Lung microvascular endothelial cell (primary cell): ENCODE data around the gene KCNE2. TPM values are rescaled to one million over a fixed set of nuclear protein-coding genes. Genes with fewer than 3 reads are reported as not detected.

Experiments used
- DNase-seq, 2 donors: peaks; one replicate each; pipeline versions ENCODE4 v3.0.0 to v3.0.0-alpha.2; 2010; ENCODE audit warnings: low read depth in 2 of 2
- total RNA-seq: library from RNA; depleted of rRNA; stranded (reverse); fragments of >200 nt; gene quantifications from 2 replicates; pipeline ENCODE4 v1.2.1, GENCODE V29; 2014

KCNE2 gene
- not detected in 2 replicates for total RNA-seq

DNA sequence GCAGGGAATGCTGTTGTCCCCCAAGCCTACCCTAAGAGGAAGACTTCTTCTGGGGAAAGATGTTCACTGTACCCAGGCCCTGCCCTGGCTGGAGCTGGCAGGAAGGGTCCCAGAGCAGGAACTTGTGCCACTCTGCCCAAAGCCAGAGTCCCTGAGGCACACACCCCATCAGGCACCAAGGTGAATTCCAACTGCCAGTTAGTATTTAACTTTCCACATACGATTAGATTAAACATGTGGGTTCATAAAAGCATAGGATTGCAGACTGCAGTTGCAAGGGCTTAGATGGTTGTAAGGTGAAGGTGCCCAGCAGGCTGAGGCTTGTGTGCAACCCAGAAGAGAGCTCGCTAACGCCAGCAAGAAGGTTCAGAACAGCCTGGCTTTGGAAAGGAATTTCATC is at the start of gene KCNE2:
Gene KCNE2, plus strand, starts transcription at position 274 of the 400 bp plus-strand sequence. CDS start 6,473 bp downstream, outside the sequence.
- DNase-seq: no peak

GRCh38 chr21:34319585-34319984 is 44.2 kb upstream of the KCNE2 start:
- DNase-seq: no peak

DNA sequence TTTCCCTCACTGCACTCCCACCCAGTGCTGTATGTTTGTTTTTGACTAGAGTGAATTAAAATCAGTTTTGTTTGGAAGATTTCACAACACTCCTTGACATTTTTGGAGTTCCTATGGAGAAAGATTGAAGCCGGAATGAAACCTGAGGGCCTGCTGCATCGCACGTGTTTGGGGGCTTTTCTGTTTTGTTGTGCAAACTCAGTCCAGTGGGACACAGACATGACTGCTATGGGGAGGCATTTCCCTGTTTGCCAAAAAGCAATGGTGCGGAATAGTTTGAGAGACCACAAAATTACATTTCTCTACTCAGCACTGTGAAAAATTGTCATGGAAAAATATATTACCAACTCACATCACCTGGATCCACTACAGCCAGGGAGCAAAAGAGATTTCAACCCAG is 43.8 kb upstream of the KCNE2 start:
- no peak for DNase-seq

GRCh38 chr21:34330055-34330454 is 33.8 kb upstream of the KCNE2 start:
- no peak for DNase-seq

GRCh38 chr21:34331726-34332125 is 32.1 kb upstream of the KCNE2 start:
- DNase-seq: no peak

- no peak for DNase-seq
Observed at GRCh38 chr21:34332347-34332746, 31.5 kb upstream of the KCNE2 start.

DNA sequence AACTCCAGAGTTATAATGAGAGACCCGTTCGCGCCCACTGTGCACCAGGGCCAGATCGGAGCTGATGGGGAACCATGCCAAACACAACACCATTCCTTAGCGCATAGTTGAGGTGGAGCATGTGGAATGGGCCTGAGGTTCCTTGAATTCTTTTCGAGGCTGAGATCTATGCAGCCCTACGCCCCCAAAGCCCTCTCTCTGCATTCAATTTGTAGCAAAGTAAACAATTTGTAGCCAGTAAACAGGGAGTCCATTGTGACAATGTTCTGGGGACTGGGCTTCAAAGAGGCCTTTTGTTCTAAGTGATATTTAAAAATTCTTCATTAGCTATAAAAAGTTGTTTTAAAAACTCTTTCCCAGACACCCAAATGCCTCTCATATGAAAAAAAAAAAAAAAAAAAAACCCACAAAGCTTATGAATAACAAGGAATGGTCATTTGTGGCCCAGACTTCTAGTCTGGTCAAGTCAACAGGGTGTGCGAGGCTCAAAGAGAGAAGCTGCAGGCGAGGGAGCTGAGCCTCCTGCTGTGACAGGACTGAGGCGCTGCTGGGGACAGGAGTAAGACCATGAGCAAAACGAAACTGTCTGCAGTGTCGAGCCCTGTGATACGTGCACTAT is 30.6 kb upstream of the KCNE2 start:
- no peak for DNase-seq

DNA sequence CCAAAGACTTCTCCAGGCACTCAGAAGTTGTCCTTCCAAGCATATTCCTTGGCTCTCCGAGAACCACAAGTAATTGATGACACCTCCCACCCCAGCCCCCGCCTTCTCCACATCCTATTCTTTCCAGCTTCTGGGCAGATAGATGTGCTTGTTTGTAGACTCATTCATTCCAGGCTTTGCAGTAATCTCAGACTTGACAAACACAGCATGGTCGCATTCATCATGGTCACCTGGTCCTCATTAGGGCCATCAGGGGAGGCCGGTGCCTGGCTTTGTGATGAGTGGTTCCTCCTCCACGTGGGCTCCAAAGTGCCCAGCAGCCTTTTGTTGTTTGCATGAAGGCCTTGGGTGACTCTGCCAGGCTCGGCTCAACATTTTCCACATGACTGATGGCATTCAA is 28.5 kb upstream of the KCNE2 start:
- DNase-seq: no peak

DNA sequence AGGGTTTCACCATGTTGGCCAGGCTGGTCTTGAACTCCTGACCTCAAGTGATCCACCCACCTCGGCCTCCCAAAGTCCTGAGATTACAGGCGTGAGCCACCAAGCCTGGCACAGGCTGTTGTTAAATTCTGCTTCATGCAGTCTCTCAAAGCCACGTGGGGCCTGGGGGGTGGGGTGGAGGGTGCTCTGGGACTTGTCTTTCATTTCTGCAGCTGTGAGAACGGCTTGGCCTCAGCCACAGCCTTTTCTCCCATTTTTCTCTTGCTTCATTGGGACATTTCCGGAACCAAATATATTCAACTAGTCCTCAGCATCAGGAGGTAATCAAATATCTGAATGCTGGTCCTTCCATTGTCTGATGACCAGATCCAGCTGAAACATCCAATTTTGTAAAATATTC is 27.6 kb upstream of the KCNE2 start:
- DNase-seq: no peak

GRCh38 chr21:34336756-34337391 is 26.9 kb upstream of the KCNE2 start:
- DNase-seq: peak; percentile 10 to 42

GRCh38 chr21:34337741-34338140 is 26.1 kb upstream of the KCNE2 start:
- no peak for DNase-seq

- no peak for DNase-seq
Observed at GRCh38 chr21:34338226-34338625, 25.6 kb upstream of the KCNE2 start.

DNA sequence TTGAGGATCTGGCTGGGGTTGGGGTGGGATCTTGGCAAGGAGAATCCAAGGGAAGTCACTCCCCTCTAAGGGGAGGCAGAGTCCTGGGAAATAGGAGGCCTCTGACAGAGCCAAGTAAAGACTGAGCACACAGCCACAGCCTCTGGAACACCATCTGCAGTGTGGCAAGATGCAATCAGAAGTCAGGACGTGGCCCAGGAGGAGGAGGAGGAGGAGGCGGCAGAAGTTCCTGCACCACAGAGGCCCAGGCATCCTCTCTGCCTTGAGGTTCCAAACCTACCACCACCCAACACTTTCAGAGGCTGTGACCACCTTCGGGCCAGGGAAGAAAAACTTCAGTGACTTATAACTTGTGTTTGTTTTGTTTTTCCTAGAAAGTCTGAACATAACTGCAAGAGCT is 23.7 kb upstream of the KCNE2 start:
- no peak for DNase-seq

DNA sequence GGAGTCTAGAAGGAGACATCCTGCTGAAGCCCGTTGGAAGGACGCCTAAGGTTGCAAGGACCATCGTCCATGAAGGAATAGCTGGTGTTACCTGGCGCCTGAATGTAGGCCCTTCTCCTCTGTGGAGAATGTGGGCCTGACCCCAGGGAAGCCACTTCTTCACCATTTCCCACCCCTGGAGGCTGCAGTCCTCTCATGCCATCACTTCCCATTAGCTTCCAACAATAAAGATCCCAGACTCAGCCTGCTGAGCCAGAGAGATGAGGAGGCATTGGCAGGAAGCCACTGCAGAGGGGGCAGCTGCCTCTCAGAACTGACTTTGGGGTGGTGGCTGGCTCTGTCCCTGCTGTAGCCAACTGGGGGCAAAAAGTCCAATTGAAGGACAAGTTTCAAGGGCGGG is 21.3 kb upstream of the KCNE2 start:
- DNase-seq: no peak

DNA sequence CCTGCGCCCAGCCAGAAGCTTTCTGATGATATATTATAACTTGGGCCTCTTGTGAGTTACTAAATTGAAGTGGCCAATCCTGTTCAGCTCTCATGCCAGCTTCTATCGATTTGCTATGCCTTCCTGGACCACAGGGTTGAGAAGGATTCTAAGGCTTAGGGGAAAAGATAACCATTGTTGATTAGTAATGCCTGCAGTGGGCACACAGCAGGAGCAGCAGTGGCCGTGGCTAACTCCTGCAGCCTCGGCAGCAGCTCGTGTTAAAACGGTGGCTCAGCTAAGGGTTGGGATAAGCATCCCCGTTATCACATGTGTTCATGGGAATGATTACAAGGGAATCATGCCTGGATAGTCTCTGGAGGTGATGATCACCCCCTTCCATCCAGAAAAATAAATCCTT is 20.5 kb upstream of the KCNE2 start:
- DNase-seq: no peak

- no peak for DNase-seq
Observed at GRCh38 chr21:34343838-34344381, 19.9 kb upstream of the KCNE2 start.

DNA sequence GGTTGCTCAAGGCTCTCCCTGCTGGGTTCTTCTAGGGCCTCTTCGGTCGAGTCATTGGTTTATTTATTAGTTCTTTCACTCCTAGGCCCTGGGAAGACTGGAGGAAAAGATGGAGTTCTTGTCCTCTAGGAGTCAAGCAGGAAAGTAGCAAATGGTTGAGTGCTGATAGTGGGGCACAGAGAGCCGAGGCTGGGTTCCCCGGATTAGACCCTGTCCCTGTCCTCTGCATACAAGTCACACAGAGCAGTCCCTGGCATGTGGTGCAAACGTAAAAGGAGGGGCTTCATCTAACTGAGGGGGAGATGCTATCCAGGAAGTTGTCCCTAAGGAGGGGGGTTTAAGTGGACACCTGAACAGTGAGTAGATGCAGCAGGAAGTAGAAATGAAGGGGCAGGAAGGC is 19.2 kb upstream of the KCNE2 start:
- no peak for DNase-seq

- DNase-seq: no peak
Observed at GRCh38 chr21:34345091-34345871, 18.5 kb upstream of the KCNE2 start.

DNA sequence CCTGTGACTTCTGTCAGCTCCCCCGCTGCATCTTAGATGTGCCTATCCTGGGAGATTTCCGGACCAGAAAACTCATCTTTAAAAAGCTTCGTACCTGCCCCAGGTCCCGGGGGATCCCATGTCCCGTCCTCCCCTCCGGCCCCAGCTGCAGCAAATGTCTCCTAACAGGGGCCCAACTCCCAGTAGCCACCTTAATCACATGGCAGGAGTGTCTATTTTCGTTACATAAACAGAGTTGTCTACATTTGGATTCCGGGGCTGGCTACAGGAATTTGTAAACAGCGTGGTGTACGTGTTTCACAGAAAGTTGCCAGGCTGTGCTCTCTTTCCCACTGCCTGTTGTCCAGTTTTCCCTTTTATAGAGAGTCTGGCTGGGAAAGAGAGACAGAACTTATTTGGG is 17.9 kb upstream of the KCNE2 start:
- DNase-seq: no peak

DNA sequence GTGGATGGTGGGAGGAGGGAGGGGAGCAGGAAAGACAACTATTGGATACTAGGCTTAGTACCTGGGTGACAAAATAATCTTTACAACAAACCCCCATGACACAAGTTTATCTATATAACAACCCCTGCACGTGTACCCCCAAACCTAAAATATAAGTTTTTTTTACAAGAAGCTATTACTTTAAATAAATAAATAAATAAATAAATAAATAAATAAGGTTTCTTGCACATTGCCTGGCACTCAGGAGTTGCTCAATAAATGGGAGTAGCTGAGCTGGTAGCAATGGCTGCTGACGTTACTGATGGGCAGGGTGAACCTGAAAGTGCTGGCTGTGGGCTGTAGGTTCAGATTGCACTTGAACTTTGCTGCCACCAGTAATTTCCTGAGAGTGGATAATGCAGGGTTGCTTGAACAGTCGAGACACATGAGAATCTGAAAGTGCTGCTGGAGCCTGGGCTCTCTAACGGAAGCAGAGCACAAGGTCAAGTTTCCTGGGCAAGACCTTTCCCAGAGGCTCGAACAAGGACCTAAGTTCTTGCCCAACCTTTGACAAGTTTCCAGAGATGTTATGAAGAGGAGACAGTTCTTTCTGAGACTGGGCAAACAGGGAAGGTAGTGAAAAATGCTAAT is 14.8 kb upstream of the KCNE2 start:
- DNase-seq: no peak

- DNase-seq: peak; percentile 36 to 82
Observed at GRCh38 chr21:34351786-34352241, 12.0 kb upstream of the KCNE2 start.

DNA sequence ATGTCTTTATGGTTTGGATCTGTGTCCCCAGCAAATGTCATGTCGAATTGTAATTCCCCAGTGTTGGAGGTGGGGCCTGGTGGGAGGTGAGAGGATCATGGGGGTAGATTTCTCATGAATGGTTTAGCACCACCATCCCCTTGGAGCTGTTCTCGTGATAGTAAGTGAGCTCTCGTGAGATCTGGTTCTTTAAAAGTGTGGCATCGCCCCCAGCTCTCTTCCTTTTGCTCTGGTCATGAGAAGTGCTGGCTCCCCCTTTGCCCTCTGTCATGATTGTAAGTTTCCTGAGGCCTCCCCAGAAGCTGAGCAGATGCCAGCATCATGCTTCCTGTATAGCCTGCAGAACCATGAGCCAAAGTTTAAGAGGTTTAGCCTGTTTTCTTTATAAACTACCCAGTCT is 11.2 kb upstream of the KCNE2 start:
- no peak for DNase-seq
